ENCODE measurements around the gene SWAP70.
A peak's percentile ranks its signal among the peaks of the same experiment; 100 is the strongest.

Gene SWAP70

DNA sequence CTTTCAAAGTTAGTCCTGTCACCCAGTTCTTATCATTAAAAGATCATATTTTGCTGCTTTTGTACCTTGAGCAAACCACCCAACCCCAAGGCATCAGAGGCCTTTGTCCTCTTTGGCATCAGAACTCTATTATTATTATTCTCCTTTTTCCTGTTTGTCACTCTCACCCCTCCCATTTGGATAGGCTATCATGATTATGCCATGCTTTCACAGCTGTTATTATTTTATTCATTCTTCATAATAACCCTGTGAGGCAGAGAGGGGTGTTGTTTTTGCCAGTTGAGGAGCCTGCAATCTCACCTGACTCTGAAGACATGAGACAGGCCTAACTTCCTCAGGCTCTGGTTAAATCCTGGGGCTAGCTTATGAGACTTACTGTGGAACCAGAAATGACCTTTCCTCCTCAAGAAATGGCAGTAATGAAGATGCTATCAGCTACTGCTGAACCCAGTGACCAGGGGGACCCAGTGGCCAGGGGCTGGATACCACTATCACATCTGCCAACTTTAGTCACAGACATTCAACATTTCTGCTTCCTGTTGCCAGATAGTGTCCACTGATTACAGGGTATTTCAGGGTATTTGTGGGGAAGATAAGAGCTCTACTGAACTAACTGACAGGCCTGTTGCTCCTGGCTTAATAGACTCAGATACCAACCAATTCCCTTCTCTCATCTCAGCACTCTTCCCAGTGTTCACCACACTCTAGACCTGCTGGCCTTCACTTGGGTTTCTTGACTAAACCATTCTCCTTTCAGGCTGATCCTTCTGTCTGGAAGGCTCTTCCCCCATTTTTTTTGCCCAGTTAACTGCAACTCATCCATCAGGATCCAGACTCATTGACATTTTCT is 11.8 kb upstream of the SWAP70 start:
- DNase-seq (ENCODE audit: low read depth): no peak

DNA sequence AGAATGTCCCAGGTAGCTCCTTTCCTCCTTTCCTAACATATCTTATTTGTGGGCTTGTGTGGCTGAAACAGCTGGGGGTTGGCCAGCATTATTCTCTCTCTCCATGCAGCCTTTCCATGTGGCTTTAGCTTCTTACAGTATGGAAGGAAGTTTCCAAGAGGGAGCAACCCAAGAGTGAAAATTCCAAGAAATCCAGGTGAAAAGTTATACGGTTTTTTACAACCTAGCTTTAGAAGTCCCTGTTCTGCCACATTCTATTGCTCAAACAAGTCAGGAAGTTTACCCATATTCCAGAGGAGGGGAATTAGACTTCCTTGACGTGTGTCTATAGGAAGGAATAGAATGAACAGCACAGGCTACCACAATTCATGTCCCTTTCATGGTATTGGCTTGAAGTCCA is 10.0 kb upstream of the SWAP70 start:
- DNase-seq (ENCODE audit: low read depth): no peak

DNA sequence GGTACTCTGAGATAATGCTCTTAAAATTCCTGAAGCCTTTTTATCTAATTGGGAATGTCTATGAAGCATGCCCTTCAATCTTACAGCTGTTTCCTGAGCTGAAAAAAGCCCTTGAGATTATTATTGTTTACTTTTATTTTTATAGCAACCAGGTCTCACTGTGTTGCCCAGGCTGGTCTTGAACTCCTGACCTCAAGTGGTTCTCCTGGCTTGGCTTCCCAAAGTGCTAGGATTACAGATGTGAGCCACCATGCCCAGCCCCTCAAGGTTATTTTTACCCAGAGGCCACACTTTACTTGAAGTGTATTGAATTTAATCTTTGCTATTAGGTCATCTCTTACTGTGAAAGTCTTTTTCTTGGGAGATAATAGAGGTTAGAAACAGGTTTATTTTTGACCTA is 7.0 kb upstream of the SWAP70 start:
- no peak for DNase-seq (ENCODE audit: low read depth)

DNA sequence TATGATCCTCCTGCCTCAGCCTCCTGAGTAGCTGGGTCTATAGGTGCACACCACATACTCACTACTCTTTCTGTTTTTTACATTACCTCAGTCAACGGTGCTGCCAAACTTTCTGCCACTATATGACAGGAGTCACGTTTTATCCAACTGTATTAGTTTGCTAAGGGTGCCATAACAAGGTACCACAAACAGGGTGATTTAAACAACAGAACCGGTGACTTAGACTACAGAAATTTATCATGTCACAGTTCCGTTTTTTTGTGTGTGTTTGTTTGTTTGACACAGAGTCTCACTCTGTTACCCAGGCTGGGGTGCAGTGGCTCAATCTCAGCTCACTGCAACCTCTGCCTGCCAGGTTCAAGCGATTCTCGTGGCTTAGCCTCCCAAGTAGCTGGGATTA is 6.3 kb upstream of the SWAP70 start:
- no peak for DNase-seq (ENCODE audit: low read depth)

DNA sequence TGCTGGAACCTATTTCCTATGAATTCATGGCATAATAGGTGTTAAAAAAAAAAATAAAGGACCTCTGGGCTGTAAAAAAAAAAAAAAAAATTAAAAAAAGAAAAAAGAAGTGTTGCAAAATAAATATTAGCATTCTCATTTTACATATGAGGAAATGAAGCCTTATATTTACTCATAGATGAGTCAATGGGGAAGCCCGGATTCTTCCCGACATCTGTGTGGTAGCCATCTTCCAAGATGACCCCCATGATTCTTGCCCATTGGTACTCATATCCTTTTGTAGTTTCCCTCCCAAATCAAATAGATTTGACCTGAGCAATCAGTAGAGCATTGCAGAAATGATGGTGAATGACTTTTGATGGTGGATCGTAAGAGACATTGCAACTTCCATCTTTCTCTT is 3.0 kb upstream of the SWAP70 start:
- no peak for DNase-seq (ENCODE audit: low read depth)

DNA sequence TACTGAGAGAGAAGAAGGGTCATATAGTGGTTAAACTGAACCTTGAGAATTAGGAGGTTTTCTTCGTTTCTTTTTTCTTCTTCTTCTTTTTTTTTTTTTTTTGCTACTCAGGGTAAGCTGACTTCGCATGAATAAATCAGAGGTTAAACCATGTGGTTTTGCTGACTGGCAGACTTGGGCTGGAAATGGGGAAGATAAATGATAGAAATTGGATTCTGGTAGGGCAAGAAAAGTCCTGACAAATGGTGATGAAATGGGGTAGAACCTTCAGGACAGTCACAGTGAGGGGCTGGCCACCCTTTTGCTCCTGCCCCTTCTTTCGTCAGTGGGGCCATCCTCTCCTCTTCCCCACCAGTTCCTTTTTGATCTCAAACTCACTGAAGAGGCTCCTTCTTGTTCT is 1.6 kb upstream of the SWAP70 start:
- DNase-seq (ENCODE audit: low read depth): no peak

DNA sequence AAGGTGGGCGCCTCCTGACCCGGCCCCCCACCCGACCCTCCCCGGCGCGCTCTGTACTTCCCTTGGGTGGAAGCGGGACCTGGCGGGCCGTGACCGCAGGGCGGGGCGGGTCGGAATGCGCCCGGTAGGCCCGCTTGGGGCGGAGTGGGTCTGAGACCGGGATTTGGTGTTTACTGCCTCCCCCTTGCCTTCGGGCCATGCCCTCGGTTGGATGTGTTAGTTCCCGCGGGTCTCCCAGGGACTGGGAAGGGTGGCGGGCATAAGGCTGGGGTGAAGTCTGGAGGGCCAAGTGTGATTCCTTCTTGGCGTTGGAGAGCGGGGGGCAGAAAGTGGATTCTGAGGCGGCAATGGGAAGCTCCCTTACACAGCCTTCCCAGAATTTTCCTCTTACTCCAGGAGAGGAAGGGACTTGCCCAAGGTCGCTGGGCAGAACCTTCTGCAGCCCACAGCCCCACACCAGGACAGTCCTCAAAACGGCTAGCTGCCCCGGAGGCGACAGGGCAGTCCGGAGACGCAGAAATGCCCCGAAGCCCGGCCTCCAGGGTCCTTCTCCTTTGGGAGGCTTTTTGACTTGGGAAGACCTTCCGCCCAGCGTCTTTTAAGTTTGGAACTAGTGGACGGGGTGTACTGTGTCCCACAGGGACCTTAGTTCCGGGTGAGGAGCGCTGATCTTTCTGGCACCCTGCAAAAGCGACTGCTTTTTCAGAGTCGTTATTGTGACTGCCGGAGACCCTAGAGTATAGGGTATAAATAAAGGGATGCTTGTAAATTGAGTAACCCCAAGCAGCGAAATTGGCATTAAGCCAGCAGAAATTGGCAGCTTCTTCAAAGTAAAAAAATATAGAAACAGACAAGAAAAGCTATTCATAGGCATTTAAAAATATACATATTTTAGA is 647 bp downstream of the SWAP70 start:
- peak; percentile 4 for DNase-seq (ENCODE audit: low read depth)

DNA sequence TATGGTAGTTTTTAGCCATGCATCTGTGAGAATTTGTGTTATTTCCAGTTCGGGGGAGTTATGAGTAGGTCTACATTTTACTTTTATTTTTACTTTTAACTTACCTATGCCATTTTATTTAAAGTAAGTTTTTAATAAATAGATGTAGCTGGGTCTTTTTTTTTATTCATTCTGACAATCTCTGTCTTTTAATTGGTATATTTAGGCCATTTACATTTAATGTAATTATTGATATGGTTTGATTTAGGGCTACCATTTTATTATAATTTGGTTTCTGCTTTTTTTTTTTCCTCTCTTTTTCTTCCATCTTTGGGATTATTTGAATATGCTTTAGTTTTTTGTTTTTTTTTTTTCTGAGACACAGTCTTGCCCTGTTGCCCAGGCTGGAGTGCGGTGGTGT is 1.9 kb downstream of the SWAP70 start:
- no peak for DNase-seq (ENCODE audit: low read depth)

DNA sequence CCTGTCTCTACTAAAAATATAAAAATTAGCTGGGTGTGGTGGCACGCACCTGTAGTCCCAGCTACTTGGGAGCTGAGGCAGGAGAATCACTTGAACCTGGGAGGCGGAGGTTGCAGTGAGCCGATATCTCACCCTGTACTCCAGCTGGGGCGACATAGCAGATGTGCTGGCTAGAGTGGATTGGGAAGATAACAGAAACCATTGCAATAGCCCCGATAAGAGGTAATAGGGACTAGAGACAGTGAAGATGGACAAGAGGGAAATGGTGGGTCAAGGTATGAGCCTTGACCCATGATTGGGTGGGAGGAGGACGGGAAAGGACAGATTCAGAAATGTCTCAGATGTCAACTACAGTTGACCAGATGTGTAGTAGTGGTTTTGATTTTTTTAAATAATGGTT is 6.1 kb downstream of the SWAP70 start:
- DNase-seq (ENCODE audit: low read depth): no peak

DNA sequence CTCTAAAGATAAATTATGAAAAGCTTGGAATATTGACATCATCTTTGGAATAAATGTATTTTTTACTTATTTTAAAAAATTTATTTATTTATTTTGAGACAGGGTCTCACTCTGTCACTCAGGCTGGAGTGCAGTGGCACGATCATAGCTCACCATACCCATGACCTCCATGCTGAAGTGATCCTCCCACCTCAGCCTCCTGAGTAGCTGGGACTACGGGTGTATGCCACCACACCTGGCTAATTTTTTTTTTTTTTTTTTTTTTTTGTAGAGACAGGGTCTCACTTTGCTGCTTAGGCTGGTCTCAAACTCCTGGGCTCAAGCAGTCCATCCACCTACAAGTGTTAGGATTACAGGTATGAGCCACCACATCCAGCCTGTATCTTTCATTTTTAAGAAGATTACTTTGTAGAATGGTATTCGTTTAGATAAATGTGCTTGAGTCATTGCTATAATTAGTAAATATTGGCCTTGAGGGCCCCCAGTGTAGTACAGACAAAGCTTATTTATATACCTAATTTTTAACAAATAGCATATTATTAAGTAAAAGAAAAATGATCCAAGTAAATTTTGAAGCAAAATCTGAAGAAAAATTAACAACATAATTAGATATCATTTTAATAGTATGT is 8.5 kb downstream of the SWAP70 start:
- DNase-seq (ENCODE audit: low read depth): no peak

DNA sequence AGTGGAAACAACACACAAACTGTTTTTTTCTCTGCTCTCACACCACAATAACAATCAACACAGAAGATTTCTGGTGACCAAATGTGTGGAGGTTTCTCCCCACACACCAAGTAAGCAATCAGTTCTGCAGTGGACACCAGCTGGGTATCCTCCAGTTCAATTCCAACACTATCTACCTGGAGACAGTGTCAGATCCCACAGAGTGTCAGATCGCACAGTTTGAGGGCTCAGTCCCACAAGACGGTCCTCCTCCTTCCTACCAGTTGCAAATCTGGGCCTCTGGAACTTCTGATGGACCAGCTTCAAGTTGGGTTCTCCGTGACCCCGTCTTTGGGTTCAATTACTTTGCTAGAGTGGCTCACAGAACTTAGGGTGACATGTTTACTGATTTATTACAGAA is 9.0 kb downstream of the SWAP70 start:
- DNase-seq (ENCODE audit: low read depth): no peak

DNA sequence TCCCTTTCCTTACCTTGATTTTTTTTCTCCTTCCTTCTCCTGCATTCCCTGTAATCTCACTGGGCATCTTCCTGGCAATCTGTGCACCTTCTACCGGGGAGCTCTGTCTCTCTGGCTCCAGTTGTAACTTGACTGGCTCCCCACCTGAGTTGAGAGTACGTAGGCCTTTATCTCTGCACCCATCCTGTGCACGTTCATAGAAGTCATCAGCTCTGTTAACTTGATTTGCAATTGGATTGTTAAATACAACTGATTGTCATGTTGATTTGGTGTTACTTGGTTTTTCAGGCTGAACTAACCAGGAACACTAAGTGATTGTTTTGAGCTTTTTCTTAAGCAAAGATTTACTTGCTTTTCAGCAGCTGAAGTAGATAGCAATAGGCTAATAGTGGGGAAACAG is 11.8 kb downstream of the SWAP70 start:
- no peak for DNase-seq (ENCODE audit: low read depth)

DNA sequence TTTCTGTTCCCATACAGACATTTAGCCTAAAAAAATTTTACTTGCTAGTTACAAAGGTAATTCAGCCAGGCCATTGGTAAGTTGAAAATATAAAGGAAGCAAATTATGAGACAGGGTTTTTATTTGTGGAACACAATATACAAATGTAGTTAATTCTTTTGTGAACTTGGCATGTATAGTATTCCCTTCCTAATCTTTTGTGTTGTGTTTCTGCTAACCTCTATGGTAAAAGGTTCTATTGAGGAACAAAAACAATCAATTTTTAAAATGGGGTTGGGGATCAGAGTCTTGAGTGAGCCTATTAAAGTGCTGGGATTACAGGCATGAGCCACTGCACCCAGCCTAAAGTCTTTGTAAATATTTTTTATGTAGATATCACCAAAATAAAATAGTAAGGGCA is 14.1 kb downstream of the SWAP70 start:
- no peak for DNase-seq (ENCODE audit: low read depth)

DNA sequence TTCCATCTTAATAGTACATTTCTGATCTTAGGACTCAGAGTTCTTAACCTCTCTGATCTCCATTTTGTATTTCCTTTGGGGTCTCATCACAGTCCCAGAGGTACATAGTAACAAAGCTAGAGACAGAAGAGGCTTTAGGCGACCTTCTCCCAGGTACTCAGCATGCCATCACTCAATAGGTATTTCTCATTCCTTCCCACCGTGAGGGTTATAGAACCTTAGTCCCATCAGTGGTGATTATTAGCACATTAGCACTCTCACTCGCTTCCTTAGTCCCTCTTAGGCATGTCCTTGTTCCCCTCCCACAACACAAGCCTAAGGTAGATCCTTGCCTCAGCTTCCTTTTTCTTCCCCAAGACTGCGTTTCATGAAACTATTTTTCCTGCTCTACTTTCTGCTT is 14.7 kb downstream of the SWAP70 start:
- no peak for DNase-seq (ENCODE audit: low read depth)

DNA sequence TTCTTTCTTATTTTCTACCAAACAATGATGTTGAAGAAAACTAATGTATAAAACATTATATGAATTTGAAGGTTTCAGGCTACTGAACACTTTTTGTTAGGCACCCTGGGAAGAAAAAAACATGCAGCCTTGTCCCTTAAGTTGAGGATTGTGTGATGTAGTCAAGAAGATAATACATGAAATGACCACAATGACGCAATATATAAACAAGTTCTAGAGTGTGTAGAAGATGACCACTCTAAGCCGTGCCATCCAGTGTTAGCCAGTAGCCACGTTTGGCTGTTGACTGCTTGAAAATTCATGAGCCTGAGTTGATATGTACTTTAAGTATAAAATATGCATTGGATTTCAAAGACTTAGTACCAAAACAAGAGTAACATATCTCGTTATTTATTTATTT is 16.2 kb downstream of the SWAP70 start:
- no peak for DNase-seq (ENCODE audit: low read depth)

DNA sequence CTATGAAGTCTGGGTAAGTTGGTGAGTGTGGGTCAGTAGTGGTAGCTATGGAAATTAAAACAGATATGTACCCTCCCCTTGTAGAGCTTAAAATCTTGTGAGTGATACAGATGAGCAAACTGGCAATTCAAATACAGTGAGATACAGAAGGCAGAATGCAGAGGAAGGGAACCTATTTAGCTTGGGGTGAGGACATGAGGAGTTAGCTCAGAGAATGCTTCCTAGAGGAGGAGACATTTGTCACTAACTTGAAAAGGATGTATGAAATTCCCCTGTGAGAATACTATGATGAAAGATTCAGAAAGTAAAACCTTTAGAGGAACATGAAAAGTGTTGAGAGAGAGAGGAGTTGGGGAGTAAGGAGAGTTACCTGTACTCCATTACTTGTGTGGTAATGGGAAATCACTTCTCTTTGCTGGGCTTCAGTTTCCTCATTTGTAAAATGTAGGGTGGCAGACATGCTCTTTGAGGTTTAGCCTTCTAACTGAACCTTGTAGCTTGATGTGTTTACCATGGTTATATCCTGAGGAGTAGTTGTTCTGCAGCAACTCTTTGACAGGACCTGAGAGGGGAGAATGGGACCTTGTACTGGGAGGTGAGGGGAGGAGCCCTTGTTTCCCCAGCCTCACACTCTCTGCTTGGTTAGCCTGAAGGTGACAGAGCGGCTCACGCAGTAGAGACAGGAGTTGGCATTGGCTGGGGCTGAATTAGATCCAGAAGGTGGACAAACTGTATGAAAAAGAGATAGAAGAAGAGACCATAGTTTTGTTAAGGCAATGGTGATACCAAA is 17.9 kb downstream of the SWAP70 start:
- no peak for DNase-seq (ENCODE audit: low read depth)

DNA sequence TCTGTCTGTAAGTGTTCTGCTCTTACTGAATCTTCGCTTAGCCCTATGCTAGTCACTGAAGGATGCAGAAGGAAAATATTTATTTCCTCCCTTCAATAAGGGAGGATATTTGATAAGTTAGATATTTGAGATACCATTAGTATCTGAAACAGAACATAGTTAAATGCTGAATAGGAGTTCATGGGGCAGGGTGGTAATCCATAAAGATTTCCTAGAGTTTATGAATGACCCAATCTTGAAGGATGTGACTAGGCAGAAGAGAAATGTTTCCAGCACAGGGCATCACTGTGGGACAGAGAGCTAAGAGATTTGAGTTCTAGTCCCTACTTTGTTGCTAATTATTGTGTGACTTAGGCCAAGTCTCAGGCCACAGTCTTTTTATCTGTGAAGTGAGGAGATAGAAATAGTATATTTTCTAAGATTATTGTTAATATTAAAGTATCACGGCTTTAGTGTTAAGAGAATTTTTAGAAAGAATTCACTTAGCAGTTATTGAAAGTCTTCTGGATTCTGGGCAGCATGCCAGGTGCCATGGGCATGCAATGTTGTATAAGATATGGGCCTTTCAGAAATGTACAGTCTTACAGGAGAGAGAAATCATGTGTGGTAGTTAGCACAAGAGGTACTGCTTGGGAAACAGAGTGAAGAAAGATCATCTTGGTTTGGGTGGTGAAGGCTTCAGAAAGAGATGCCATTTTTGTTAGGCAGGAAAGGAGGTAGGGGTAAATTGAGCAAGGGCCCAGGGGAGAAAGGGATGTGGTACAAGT is 24.0 kb downstream of the SWAP70 start:
- no peak for DNase-seq (ENCODE audit: low read depth)

DNA sequence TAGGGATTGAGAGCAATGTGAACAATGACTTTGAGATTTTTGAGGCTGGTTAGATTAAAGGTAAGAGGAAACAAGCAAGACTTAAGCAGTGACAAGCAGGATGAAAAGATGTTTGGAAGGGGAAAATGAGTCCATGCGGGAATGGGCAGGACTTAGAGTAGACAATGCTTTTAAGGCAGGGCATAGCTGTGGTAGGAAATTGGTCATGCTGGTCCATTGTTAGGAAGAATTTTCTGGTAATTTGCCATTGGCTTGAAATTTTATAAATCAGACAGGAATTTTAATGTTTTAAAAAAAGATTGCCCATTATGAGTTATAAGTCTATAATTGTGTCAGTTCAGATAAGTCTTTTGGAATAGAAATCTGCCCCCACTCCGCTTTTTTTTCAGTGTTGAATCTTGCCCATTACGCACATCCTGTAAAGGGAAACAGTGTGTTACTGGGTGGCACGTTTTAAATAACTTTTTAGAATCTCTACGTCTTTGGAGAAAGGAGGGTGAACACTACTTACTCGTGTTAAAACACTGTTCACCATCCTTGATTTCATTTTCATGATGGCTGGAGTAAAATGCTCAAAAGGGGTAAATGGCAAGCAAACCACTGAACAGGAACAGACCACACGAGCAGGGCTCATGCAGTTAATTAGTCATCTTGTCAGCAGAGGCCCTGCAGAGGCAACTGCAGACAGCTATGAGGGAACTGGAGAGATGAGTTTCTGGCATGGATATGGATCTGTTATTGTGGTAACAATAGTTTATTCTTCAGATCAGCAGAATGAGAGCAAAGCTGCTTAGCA is 25.0 kb downstream of the SWAP70 start:
- no peak for DNase-seq (ENCODE audit: low read depth)

DNA sequence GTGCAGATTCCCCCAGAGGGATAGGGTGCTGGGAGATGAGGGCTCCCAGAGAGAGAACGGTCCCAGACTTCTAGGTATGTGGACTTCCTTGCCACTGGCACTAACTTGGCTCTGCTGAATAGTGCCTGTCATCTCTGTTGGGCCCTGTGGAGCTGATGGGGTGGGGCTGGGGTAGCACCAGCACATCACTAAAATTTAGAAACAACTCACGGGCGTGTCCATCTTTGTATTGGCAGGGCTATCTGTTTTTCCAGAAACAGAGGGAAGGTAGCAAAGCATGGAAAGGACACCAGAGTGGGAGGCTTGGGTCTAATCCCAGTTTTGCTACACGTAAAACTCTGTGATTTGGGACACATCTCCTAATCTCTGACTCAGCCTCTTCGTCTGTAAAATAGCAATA is 25.8 kb downstream of the SWAP70 start:
- no peak for DNase-seq (ENCODE audit: low read depth)

DNA sequence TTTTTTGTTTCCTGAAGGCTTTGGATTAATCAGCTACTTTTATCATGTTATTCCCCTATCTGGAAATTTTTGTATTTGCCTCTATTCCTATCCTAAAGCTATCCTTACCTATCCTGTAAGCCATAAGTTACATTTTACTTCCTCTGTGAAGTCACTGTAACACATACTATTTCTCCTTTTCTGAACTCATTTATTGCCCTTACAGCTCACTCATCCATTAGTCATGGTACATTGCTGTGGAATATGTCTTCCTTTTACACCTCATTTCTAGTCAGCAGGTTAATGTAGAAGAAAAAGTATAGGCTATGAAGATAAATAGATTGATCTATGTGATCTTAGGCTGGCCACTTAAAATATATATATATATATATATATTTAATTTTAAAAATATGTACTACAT is 28.0 kb downstream of the SWAP70 start:
- DNase-seq (ENCODE audit: low read depth): no peak
